ENCODE results near the gene C1orf87. TPM values are rescaled to one million over a fixed set of nuclear protein-coding genes. Genes with fewer than 3 reads are reported as not detected.

Gene C1orf87
- total and polyA plus RNA-seq, 2 donors (not counting 3 experiments of a cell fraction or from before 2014, with no cell fraction given): not detected

GRCh38 chr1:60044881-60045280 lies 28.7 kb downstream of the C1orf87 start:
- no peak overlapping the region for H3K27ac ChIP-seq (ENCODE audit: insufficient read depth, low read depth, low read length)
- BruUV-seq (replicated peaks): no TSS peak
- no peak overlapping the region for H2AFZ ChIP-seq (ENCODE audit: low read depth, low read length)
- TF ChIP-seq CTCF (IDR thresholded peaks at IDR 0.05; ENCODE audit: extremely low read depth in 1 of 2, insufficient read depth in 1 of 2, low read depth in 1 of 2, low read length in 2 of 2) (no peak), POLR2AphosphoS5 (IDR thresholded peaks at IDR 0.05; ENCODE audit: insufficient read depth, low read depth, low read length) (no peak), MAX (IDR thresholded peaks at IDR 0.05; ENCODE audit: insufficient read depth, insufficient read length) (no peak), GATA2 (IDR thresholded peaks at IDR 0.05; ENCODE audit: insufficient read depth, insufficient read length, low read depth, low read length) (no peak), EZH2 (IDR thresholded peaks at IDR 0.05; ENCODE audit: borderline replicate concordance, low read depth, low read length, severe bottlenecking) (no peak)
- no peak overlapping the region for H3K4me2 ChIP-seq (ENCODE audit: insufficient read depth, low read length)
- H3K4me1 ChIP-seq (ENCODE audit: control insufficient read depth, extremely low read depth, insufficient read depth, low read length): no peaks in the 10 kb centered on the region
- H3K9me3 ChIP-seq (replicated peaks; ENCODE audit: control insufficient read depth, insufficient read depth, low read length): no peaks in the 10 kb centered on the region
- no peaks in the 10 kb centered on the region for H3K27me3 ChIP-seq (ENCODE audit: control insufficient read depth in 2 of 2, insufficient read depth in 2 of 2, low read length in 2 of 2)
- no peaks in the 10 kb centered on the region for H4K20me1 ChIP-seq (replicated peaks; ENCODE audit: control insufficient read depth, extremely low read depth, insufficient read depth, low read length)
- no peaks in the 10 kb centered on the region for H3K9me1 ChIP-seq (replicated peaks; ENCODE audit: control insufficient read depth, extremely low read depth, insufficient read depth, low read length)
- ChIA-PET CTCF (no interaction called here), POLR2A (no interaction called here)
- intact Hi-C loops (cut with micrococcal nuclease): no loop called here
- H3K79me2 ChIP-seq (ENCODE audit: control insufficient read depth, insufficient read depth, low read length): no peaks in the 10 kb centered on the region
- dilution Hi-C loops (cut with MboI; ENCODE audit: extremely low pct_ligation_motif_present, low sequenced_read_pairs): no loop called here
- DNase-seq (ENCODE audit: low read depth, low spot score): no peak
- no peaks in the 10 kb centered on the region for H3K36me3 ChIP-seq (ENCODE audit: control insufficient read depth in 2 of 2, extremely low read depth in 1 of 2, insufficient read depth in 2 of 2, low read length in 2 of 2)
- H3K9ac ChIP-seq (replicated peaks; ENCODE audit: extremely low read depth, insufficient read depth, low read length): no peak overlapping the region
- no peak overlapping the region for H3K4me3 ChIP-seq (replicated peaks in 1 of 3; ENCODE audit: insufficient read depth in 1 of 3, low read depth in 1 of 3, low read length in 3 of 3)
- no peak for FAIRE-seq

GRCh38 chr1:60041783-60042182 lies 31.8 kb downstream of the C1orf87 start:
- no peak for FAIRE-seq
- no TSS peak for BruUV-seq (replicated peaks)
- intact Hi-C loops (cut with micrococcal nuclease) (no loop called here), dilution Hi-C loops (cut with MboI; ENCODE audit: extremely low pct_ligation_motif_present, low sequenced_read_pairs) (no loop called here)
- TF ChIP-seq EZH2 (IDR thresholded peaks at IDR 0.05; ENCODE audit: borderline replicate concordance, low read depth, low read length, severe bottlenecking) (no peak), JUN (IDR thresholded peaks at IDR 0.05; ENCODE audit: borderline replicate concordance, insufficient read depth, insufficient read length, low read depth) (no peak), POLR2AphosphoS5 (IDR thresholded peaks at IDR 0.05; ENCODE audit: insufficient read depth, low read depth, low read length) (no peak), MAX (IDR thresholded peaks at IDR 0.05; ENCODE audit: insufficient read depth, insufficient read length) (no peak), GATA2 (IDR thresholded peaks at IDR 0.05; ENCODE audit: insufficient read depth, insufficient read length, low read depth, low read length) (no peak), POLR2A (IDR thresholded peaks at IDR 0.05; ENCODE audit: low read depth, low read length) (no peak), CTCF (IDR thresholded peaks at IDR 0.05; ENCODE audit: extremely low read depth in 1 of 2, insufficient read depth in 1 of 2, low read depth in 1 of 2, low read length in 2 of 2) (no peak), FOS (IDR thresholded peaks at IDR 0.05; ENCODE audit: borderline replicate concordance, insufficient read depth, low read length) (no peak), MYC (IDR thresholded peaks at IDR 0.05; ENCODE audit: low read depth, low read length) (no peak)
- Histone ChIP-seq H3K27ac (ENCODE audit: insufficient read depth, low read depth, low read length) (no peak overlapping the region), H3K79me2 (ENCODE audit: control insufficient read depth, insufficient read depth, low read length) (no peaks in the 10 kb centered on the region), H3K4me3 (replicated peaks in 1 of 3; ENCODE audit: insufficient read depth in 1 of 3, low read depth in 1 of 3, low read length in 3 of 3) (no peak overlapping the region), H4K20me1 (replicated peaks; ENCODE audit: control insufficient read depth, extremely low read depth, insufficient read depth, low read length) (no peaks in the 10 kb centered on the region), H3K9me1 (replicated peaks; ENCODE audit: control insufficient read depth, extremely low read depth, insufficient read depth, low read length) (no peaks in the 10 kb centered on the region), H3K9me3 (replicated peaks; ENCODE audit: control insufficient read depth, insufficient read depth, low read length) (no peaks in the 10 kb centered on the region), H2AFZ (ENCODE audit: low read depth, low read length) (no peak overlapping the region), H3K27me3 (ENCODE audit: control insufficient read depth in 2 of 2, insufficient read depth in 2 of 2, low read length in 2 of 2) (no peaks in the 10 kb centered on the region), H3K9ac (replicated peaks; ENCODE audit: extremely low read depth, insufficient read depth, low read length) (no peak overlapping the region), H3K4me2 (ENCODE audit: insufficient read depth, low read length) (no peak overlapping the region), H3K36me3 (ENCODE audit: control insufficient read depth in 2 of 2, extremely low read depth in 1 of 2, insufficient read depth in 2 of 2, low read length in 2 of 2) (no peaks in the 10 kb centered on the region), H3K4me1 (ENCODE audit: control insufficient read depth, extremely low read depth, insufficient read depth, low read length) (no peaks in the 10 kb centered on the region)
- POLR2A ChIA-PET: no interaction called here
- no peak for DNase-seq (ENCODE audit: low read depth, low spot score)
- CTCF ChIA-PET: interaction anchor here (1.5 to 2.3 kb wide), 2 partner anchors 11 to 71 kb away, joined by 4 to 7 read pairs; no protein-coding TSS in a partner anchor

Data from endothelial cell of umbilical vein (primary cell).